Measurements from ENCODE around the gene AKAIN1.

Gene AKAIN1

DNA sequence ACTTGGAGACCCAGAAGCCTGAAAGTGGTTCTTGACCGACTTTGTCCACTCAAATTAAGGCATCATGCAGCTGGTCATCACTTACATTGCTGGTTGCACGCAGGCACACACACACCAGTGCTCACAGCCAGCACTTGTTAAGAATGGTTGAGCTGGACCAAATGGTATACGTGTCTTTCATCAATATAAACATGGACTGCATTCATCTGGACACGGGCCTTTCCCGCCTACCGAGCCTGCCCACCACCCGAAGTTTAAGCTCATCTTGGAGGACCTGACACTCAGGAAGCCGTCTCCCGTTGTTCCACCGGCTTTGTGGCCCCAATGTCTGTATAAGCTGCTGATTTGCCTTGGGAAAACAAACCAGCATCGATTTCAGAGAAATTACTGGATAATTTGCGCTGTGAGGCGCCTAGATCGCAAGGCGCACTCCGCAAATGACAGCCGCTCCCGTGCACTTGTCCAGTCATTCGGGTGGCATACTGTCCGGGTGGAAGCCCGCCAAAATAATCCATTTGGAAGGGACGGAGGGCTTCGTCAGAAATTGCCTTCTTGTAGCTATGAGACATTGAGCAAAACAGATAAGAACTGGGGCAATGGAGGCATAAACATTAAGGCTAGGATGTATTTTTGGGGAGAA lies 40.1 kb upstream of the AKAIN1 start:
- no peaks in the 10 kb centered on the region for H3K27me3 ChIP-seq
- no peaks in the 10 kb centered on the region for H3K36me3 ChIP-seq
- TF ChIP-seq, protein P1, sequence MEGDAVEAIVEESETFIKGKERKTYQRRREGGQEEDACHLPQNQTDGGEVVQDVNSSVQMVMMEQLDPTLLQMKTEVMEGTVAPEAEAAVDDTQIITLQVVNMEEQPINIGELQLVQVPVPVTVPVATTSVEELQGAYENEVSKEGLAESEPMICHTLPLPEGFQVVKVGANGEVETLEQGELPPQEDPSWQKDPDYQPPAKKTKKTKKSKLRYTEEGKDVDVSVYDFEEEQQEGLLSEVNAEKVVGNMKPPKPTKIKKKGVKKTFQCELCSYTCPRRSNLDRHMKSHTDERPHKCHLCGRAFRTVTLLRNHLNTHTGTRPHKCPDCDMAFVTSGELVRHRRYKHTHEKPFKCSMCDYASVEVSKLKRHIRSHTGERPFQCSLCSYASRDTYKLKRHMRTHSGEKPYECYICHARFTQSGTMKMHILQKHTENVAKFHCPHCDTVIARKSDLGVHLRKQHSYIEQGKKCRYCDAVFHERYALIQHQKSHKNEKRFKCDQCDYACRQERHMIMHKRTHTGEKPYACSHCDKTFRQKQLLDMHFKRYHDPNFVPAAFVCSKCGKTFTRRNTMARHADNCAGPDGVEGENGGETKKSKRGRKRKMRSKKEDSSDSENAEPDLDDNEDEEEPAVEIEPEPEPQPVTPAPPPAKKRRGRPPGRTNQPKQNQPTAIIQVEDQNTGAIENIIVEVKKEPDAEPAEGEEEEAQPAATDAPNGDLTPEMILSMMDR (IDR thresholded peaks at IDR 0.05; ENCODE audit: low read depth, low read length), result no peak
- DNase-seq, result no peak
- no peaks in the 10 kb centered on the region for H3K4me1 ChIP-seq
- peak overlapping the region; percentile 70 for H3K4me3 ChIP-seq (ENCODE audit: low read depth, low read length)
- H3K9me3 ChIP-seq, result no peaks in the 10 kb centered on the region

DNA sequence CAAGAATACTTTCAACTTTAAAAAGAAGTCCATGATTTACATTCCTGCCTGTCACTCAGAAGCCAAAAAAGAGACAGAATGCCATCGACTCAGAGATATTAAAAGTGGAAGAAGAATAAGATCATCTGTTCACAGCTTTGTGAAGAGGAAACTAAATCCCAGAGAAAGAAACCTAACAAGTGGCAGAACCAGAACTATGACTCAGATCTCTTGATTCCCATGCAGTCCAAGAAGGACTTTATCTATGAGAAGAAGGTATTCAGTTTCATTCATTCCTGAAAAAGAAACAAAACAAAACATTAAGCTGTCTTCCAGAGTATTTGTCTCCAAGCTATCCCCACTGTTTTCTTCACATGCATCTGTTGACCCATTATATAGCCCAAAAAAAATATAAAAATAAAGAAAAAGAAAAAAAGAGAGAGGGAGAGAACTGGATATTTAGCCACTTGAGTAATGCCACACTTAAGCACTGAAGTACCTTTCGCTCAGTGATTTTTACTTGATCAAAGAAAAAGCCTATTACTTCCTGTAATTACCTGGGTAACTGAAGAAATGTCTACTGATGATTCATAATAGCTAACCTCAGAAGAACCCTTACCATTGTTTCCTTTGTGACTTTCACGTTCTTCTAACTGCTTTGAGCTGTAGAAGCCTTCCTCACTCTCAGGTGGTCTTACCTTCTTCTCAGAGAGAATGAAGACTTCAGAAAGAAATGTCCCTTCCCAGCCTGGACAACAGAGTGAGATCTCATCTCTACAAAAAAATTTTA lies 17.7 kb upstream of the AKAIN1 start:
- Histone ChIP-seq H3K4me1 (no peaks in the 10 kb centered on the region), H3K27me3 (no peaks in the 10 kb centered on the region), H3K4me3 (ENCODE audit: low read depth, low read length) (no peak overlapping the region), H3K36me3 (no peaks in the 10 kb centered on the region), H3K9me3 (no peaks in the 10 kb centered on the region)
- DNase-seq, result no peak
- TF ChIP-seq, protein P1 (IDR thresholded peaks at IDR 0.05; ENCODE audit: low read depth, low read length), result no peak

DNA sequence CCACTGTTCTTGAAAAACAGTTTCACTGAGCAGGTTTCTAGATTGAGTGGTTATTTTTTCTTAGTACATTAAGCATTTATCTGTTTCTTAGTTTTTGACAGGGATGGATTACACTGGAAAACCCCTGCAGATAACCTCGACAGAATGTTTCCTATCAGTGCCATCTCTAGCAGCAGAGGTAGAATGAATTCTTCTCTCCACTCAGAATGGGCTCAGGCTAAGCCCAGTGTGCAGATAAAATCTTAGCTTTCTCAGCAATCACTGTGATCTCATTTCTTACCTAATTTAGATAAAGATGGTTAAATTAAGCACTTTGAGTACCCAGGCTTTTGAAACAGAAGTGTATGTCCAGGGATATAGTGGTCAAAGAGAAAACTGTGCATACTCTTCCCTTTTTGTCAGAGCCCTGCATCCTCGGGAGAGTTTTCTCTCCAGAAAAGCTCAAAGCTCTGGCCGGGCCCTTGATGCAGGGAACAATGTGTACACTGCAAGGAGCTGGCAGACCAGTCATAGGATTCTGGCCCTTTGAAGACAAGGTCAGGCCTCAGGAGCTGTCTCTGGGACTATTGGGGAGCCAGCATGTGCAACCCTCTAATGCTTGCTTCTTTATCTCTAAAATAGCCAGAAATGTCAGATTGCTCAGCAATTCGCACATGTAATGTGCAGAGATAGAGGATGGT lies 10.6 kb upstream of the AKAIN1 start:
- H3K4me1 ChIP-seq, result no peaks in the 10 kb centered on the region
- H3K27me3 ChIP-seq, result no peaks in the 10 kb centered on the region
- no peaks in the 10 kb centered on the region for H3K36me3 ChIP-seq
- no peaks in the 10 kb centered on the region for H3K9me3 ChIP-seq
- no peak overlapping the region for H3K4me3 ChIP-seq (ENCODE audit: low read depth, low read length)
- DNase-seq, result no peak
- TF ChIP-seq, protein P1 (IDR thresholded peaks at IDR 0.05; ENCODE audit: low read depth, low read length), result no peak

DNA sequence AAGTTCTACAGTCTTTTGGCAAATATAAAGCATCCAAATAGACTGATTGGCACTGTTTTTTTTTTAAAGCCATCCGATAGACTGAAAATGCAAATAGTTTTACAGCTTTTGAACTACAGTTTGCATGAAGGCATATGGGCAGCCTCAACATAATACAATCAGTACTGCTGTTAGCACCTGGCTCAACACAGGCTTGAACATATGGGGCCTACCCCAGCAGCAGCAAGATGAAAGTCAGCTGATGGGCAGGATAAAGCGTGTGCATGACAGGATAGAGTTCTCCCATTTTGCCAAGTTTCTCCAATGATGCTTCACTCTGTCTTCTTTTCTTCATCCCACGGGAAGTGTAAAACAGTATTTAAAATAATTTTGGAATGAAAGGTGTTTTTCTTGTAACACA lies 1.3 kb upstream of the AKAIN1 start:
- Histone ChIP-seq H3K9me3 (no peaks in the 10 kb centered on the region), H3K4me1 (no peaks in the 10 kb centered on the region), H3K27me3 (peaks cover 17% of the 10 kb centered on the region), H3K36me3 (no peaks in the 10 kb centered on the region), H3K4me3 (ENCODE audit: low read depth, low read length) (no peak overlapping the region)
- DNase-seq, result no peak
- TF ChIP-seq, protein P1 (IDR thresholded peaks at IDR 0.05; ENCODE audit: low read depth, low read length), result no peak

DNA sequence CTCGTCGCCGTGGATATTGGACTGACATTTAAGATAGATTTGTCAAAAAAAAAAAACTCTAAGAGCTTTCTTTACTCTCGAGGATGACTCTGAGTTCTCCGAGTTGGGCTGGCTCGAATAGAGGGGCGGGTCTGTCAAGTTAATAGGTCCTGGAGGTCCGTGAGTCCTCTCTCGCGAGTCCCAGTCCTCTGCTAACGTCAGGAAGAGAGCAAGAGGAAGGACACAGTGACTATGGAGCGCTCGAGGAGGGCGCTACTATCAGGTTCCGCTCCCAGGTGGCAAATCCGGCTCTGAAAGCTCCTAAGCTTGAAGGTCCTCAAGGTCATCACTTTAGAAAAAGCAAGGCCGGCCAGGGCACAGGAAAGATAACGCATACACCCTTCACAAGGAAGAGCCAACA lies 404 bp upstream of the AKAIN1 start:
- peaks cover 17% of the 10 kb centered on the region for H3K27me3 ChIP-seq
- TF ChIP-seq, protein P1 (IDR thresholded peaks at IDR 0.05; ENCODE audit: low read depth, low read length), result no peak

More for the DNA sequence above, 404 bp upstream of the AKAIN1 start:
- no peaks in the 10 kb centered on the region for H3K9me3 ChIP-seq
- DNase-seq, result no peak
- H3K4me1 ChIP-seq, result no peaks in the 10 kb centered on the region
- no peak overlapping the region for H3K4me3 ChIP-seq (ENCODE audit: low read depth, low read length)
- H3K36me3 ChIP-seq, result no peaks in the 10 kb centered on the region
